ENCODE data around the gene TCF3.

DNA sequence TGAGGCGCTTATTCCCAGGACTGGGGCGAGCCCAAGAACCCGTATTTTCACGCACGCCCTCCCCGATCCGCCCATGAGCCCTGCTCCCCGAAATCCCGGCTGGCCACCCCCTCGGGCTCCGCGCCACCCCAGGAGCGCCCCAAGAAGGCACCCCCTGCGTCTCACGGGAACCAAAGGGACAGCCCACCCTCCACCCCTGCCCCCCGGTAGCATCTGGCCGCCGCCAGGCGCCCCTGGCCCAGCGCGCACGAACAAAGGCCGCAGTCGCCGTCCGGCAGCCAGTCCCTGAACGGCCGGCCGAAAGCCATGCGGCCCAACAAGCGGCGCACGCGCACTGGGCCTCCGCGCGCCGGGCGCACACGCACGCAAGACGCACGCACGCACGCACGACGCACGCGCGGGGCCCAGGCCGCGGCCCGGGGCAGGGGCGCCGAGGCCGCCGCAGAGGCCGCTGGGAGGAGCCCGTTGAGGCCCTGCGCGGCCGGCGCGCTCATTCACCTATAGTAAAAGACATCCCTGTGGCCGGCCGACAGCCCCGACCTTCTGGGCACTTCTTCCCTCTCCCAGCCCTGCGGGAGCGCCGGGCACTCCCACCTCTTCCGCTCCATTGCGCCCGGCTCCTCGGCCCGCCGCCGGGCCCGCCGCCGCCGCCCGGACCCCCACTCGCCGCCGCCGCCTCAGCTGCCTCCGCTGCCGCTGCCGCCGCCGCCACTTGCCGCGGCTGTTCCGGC lies 60.2 kb downstream of the TCF3 start:
- TF ChIP-seq, protein P1, sequence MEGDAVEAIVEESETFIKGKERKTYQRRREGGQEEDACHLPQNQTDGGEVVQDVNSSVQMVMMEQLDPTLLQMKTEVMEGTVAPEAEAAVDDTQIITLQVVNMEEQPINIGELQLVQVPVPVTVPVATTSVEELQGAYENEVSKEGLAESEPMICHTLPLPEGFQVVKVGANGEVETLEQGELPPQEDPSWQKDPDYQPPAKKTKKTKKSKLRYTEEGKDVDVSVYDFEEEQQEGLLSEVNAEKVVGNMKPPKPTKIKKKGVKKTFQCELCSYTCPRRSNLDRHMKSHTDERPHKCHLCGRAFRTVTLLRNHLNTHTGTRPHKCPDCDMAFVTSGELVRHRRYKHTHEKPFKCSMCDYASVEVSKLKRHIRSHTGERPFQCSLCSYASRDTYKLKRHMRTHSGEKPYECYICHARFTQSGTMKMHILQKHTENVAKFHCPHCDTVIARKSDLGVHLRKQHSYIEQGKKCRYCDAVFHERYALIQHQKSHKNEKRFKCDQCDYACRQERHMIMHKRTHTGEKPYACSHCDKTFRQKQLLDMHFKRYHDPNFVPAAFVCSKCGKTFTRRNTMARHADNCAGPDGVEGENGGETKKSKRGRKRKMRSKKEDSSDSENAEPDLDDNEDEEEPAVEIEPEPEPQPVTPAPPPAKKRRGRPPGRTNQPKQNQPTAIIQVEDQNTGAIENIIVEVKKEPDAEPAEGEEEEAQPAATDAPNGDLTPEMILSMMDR (IDR thresholded peaks at IDR 0.05; ENCODE audit: control extremely low read depth in 1 of 3, insufficient read depth in 1 of 3, low read depth in 1 of 3, low read length in 3 of 3): no peak
- TF ChIP-seq, protein P2, sequence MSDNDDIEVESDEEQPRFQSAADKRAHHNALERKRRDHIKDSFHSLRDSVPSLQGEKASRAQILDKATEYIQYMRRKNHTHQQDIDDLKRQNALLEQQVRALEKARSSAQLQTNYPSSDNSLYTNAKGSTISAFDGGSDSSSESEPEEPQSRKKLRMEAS (IDR thresholded peaks at IDR 0.05): peak; percentile 94
- TF ChIP-seq EZH2 (IDR thresholded peaks at IDR 0.05; ENCODE audit: low read depth, low read length, severe bottlenecking): no peak
- TF ChIP-seq JUN (IDR thresholded peaks at IDR 0.05; ENCODE audit: low read depth, low read length): no peak
- TF ChIP-seq NRF1 (IDR thresholded peaks at IDR 0.05; ENCODE audit: low read depth, low read length): peak; percentile 67

Data from H1 (cell line).